ENCODE measurements around the gene NKIRAS2.

DNA sequence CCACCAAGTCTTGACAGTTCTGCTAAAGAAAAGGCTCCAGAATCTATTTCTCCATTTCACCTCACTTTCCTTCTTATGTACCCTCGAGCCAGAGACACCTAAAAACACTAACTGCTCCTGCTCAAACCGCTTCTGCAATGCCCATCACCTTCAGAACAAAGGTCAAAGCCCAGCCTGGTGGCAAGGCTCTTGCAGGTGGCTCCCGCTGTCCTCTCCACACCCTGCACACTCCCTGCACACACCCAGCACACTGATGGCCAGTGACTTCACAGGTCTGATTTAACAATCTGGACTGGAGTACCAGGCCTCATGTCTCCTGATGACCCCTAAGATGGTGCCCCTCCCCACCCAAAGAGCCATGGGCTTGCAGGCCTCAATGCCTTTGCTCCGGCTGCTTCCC is 40.3 kb downstream of the NKIRAS2 start:
- TF ChIP-seq, protein P1, sequence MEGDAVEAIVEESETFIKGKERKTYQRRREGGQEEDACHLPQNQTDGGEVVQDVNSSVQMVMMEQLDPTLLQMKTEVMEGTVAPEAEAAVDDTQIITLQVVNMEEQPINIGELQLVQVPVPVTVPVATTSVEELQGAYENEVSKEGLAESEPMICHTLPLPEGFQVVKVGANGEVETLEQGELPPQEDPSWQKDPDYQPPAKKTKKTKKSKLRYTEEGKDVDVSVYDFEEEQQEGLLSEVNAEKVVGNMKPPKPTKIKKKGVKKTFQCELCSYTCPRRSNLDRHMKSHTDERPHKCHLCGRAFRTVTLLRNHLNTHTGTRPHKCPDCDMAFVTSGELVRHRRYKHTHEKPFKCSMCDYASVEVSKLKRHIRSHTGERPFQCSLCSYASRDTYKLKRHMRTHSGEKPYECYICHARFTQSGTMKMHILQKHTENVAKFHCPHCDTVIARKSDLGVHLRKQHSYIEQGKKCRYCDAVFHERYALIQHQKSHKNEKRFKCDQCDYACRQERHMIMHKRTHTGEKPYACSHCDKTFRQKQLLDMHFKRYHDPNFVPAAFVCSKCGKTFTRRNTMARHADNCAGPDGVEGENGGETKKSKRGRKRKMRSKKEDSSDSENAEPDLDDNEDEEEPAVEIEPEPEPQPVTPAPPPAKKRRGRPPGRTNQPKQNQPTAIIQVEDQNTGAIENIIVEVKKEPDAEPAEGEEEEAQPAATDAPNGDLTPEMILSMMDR (IDR thresholded peaks at IDR 0.05; ENCODE audit: low read depth, low read length, poor library complexity, severe bottlenecking) = no peak
- TF ChIP-seq EZH2phosphoT487 (IDR thresholded peaks at IDR 0.05; ENCODE audit: borderline replicate concordance, low read length) = no peak
